ENCODE results near the gene PRAC1. TPM values are rescaled to one million over a fixed set of nuclear protein-coding genes. Genes with fewer than 3 reads are reported as not detected.

Gene PRAC1
- total and polyA plus RNA-seq, 11 donors, result not detected

DNA sequence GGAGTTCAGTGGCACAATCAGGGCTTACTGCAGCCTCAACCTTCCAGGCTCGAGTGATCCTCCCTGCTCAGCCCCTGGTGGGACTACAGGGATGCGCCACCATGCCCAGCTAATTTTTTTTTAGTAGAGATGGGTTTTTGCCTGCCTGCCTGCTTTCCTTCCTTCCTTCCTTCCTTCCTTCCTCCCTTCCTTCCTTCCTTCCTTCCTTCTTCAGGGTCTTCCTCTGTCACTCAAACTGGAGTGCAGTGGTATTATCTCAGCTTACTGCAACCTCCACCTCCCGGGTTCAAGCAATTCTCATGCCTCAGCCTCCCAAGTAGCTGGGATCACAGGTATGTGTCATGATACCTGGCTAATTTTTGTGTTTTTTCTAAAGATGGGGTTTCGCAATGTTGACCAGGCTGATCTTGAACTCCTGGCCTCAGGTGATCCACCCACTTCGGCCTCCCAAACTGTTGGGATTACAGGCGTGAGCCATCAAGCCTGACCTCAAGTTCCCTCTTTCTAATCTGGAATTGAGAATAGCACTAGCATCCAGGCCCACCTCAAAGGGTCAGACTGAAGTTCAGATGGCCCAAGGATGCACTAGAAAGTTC, 45.3 kb downstream of the PRAC1 start:
- TF ChIP-seq CTCF (IDR thresholded peaks at IDR 0.05), result no peak
- no peak for TF ChIP-seq POLR2A (IDR thresholded peaks at IDR 0.05)
- intact Hi-C loops (cut with DNase I), result loop anchor here in 9 of 10 donors (2.0 to 10.0 kb wide), 6 partner anchors 115 to 358 kb away; no protein-coding TSS in a partner anchor
- no peak for DNase-seq
- no peak overlapping the region for H3K27ac ChIP-seq
- peaks cover 0 to 9% (median 0%) of the 10 kb centered on the region in 12 donors for H3K4me1 ChIP-seq
- H3K4me3 ChIP-seq, result no peak overlapping the region
- H3K9me3 ChIP-seq, result no peaks in the 10 kb centered on the region
- 65 to 74% (median 71%) methylated on average over 6 of the region's 6 CpGs for WGBS, 4 donors
- no peak for ATAC-seq
- no peaks in the 10 kb centered on the region for H3K36me3 ChIP-seq
- peaks cover 9 to 85% (median 33%) of the 10 kb centered on the region in 9 donors for H3K27me3 ChIP-seq

DNA sequence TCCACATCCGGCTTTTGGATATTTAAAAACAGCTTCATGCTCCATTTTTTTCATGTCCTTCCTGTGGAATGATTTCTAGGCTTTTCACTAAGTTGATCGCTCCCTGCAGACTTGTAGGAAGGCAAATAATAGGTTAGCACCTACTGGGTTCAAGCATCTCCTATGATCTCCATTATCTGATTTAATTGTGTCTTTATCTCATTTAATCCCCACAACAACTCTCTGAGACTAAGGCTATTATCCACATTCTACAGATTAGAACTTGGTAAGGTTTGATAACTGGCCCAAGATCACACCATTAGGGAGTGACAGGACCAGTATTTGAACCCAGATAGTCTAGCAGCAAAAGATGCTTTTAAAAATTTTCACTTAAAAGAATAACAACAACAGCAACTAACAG, 50.0 kb downstream of the PRAC1 start:
- no peak overlapping the region for H3K27ac ChIP-seq
- ATAC-seq, result no peak
- WGBS, 4 donors, result 42 to 59% (median 48%) methylated on average over 2 of the region's 2 CpGs
- H3K4me3 ChIP-seq, result no peak overlapping the region
- no peaks in the 10 kb centered on the region for H3K36me3 ChIP-seq
- TF ChIP-seq CTCF (IDR thresholded peaks at IDR 0.05) (no peak), POLR2A (IDR thresholded peaks at IDR 0.05) (no peak)
- no peak for DNase-seq
- H3K27me3 ChIP-seq, result peaks cover 0 to 75% (median 27%) of the 10 kb centered on the region in 9 donors
- no peaks in the 10 kb centered on the region for H3K9me3 ChIP-seq
- peaks cover 0 to 11% (median 4%) of the 10 kb centered on the region in 12 donors for H3K4me1 ChIP-seq
- intact Hi-C loops (cut with DNase I), result loop anchor here in 7 of 10 donors (5.0 to 10.0 kb wide), 5 partner anchors 120 to 365 kb away; no protein-coding TSS in a partner anchor

MicroRNA genes within 50 kb of the gene (microRNA counts, 767-probe panel; counts per million panel counts)
- 71.6 to 309 counts per million in 2 donors for microRNA hsa-miR-3185

Small RNA genes lying within 50 kb of the gene (microRNA-seq; reads per million reads assigned to microRNA genes)
- gene MIR3185, result 0 reads per million in 4 donors

Other genes with a start within 250 kb of the PRAC1 start
- gene HOXB1, start 191.5 kb downstream of the PRAC1 start, total RNA-seq, result not detected
- not detected for gene HOXB1, start 191.5 kb downstream of the PRAC1 start, polyA plus RNA-seq
- 1 to 10 TPM in 8 of 9 donors, under 1 TPM in 1; 0.81 to 6.9 (median 3.2) TPM for gene HOXB2, start 177.4 kb downstream of the PRAC1 start, total RNA-seq
- 1 to 10 TPM; 2.0 to 3.0 TPM for gene HOXB2, start 177.4 kb downstream of the PRAC1 start, polyA plus RNA-seq
- gene HOXB4, start 144.2 kb downstream of the PRAC1 start, total RNA-seq, result 1 to 10 TPM in 2 of 9 donors, under 1 TPM in 6, not detected in 1; 0.27 to 2.8 (median 0.66) TPM
- gene HOXB4, start 144.2 kb downstream of the PRAC1 start, polyA plus RNA-seq, result under 1 TPM; 0.29 to 0.30 TPM
- gene HOXB3, start 132.3 kb downstream of the PRAC1 start, total RNA-seq, result 1 to 10 TPM in 7 of 9 donors, under 1 TPM in 2; 0.11 to 5.5 (median 2.0) TPM
- 1 to 10 TPM in 1 of 2 donors, under 1 TPM in 1; 0.61 to 2.0 TPM for gene HOXB3, start 132.3 kb downstream of the PRAC1 start, polyA plus RNA-seq
- gene HOXB5, start 128.7 kb downstream of the PRAC1 start, total RNA-seq, result 1 to 10 TPM in 1 of 9 donors, under 1 TPM in 2, not detected in 6; 0.17 to 1.0 (median 0.35) TPM
- gene HOXB5, start 128.7 kb downstream of the PRAC1 start, polyA plus RNA-seq, result under 1 TPM; 0.04 to 0.08 TPM
- 1 to 10 TPM in 2 of 9 donors, under 1 TPM in 6, not detected in 1; 0.30 to 2.0 (median 0.62) TPM for gene HOXB6, start 117.5 kb downstream of the PRAC1 start, total RNA-seq
- gene HOXB6, start 117.5 kb downstream of the PRAC1 start, polyA plus RNA-seq, result under 1 TPM; 0.38 to 0.57 TPM
- under 1 TPM in 4 of 9 donors, not detected in 5; 0.25 to 0.88 (median 0.55) TPM for gene HOXB7, start 111.5 kb downstream of the PRAC1 start, total RNA-seq
- under 1 TPM; 0.12 to 0.46 TPM for gene HOXB7, start 111.5 kb downstream of the PRAC1 start, polyA plus RNA-seq
- not detected for gene HOXB8, start 107.2 kb downstream of the PRAC1 start, total RNA-seq
- gene HOXB8, start 107.2 kb downstream of the PRAC1 start, polyA plus RNA-seq, result not detected
- gene HOXB9, start 96.2 kb downstream of the PRAC1 start, total RNA-seq, result not detected
- not detected for gene HOXB9, start 96.2 kb downstream of the PRAC1 start, polyA plus RNA-seq
- gene PRAC2, start 667 bp upstream of the PRAC1 start, total RNA-seq, result not detected
- gene PRAC2, start 667 bp upstream of the PRAC1 start, polyA plus RNA-seq, result not detected
- not detected for gene HOXB13, start 6.2 kb upstream of the PRAC1 start, total RNA-seq
- not detected for gene HOXB13, start 6.2 kb upstream of the PRAC1 start, polyA plus RNA-seq
- gene TTLL6, start 94.7 kb upstream of the PRAC1 start, total RNA-seq, result under 1 TPM in 1 of 9 donors, not detected in 8; 0.55 TPM
- under 1 TPM; 0.07 to 0.15 TPM for gene TTLL6, start 94.7 kb upstream of the PRAC1 start, polyA plus RNA-seq
- 100 to 1,000 TPM; 174 to 322 (median 272) TPM for gene CALCOCO2, start 108.5 kb upstream of the PRAC1 start, total RNA-seq
- 100 to 1,000 TPM; 102 to 122 TPM for gene CALCOCO2, start 108.5 kb upstream of the PRAC1 start, polyA plus RNA-seq
- gene ATP5MC1, start 170.3 kb upstream of the PRAC1 start, total RNA-seq, result 1,000 to 10,000 TPM in 1 of 9 donors, 100 to 1,000 TPM in 8; 225 to 1,147 (median 370) TPM
- 1,000 to 10,000 TPM in 1 of 2 donors, 100 to 1,000 TPM in 1; 638 to 1,709 TPM for gene ATP5MC1, start 170.3 kb upstream of the PRAC1 start, polyA plus RNA-seq
- 10 to 100 TPM; 31.1 to 59.0 (median 41.0) TPM for gene UBE2Z, start 185.9 kb upstream of the PRAC1 start, total RNA-seq
- 10 to 100 TPM; 19.3 to 56.8 TPM for gene UBE2Z, start 185.9 kb upstream of the PRAC1 start, polyA plus RNA-seq
- 100 to 1,000 TPM in 4 of 9 donors, 10 to 100 TPM in 5; 66.9 to 122 (median 96.1) TPM for gene SNF8, start 222.3 kb upstream of the PRAC1 start, total RNA-seq
- gene SNF8, start 222.3 kb upstream of the PRAC1 start, polyA plus RNA-seq, result 100 to 1,000 TPM; 143 to 144 TPM
- not detected for gene GIP, start 246.1 kb upstream of the PRAC1 start, total RNA-seq
- gene GIP, start 246.1 kb upstream of the PRAC1 start, polyA plus RNA-seq, result not detected